H9 (cell line): ENCODE results near the gene RGS3. TPM values are rescaled to one million over a fixed set of nuclear protein-coding genes. Genes with fewer than 3 reads are reported as not detected.

Source experiments
- DNase-seq: peaks from one replicate; pipeline ENCODE4 v3.0.0-alpha.2; 2017
- H2AFZ ChIP-seq: one replicate; pipeline ENCODE4 v1.6.1; 2013; ENCODE audit warnings: mild to moderate bottlenecking, low read length, control low read depth, moderate library complexity
- H2AK5ac ChIP-seq: 2 replicates; pipeline ENCODE4 v1.6.1; 2013; ENCODE audit warnings: low read length, control low read depth, mixed read lengths; ENCODE audit not compliant: insufficient read length
- H2BK120ac ChIP-seq: one replicate; pipeline ENCODE4 v1.6.1; 2013; ENCODE audit warnings: low read depth, mild to moderate bottlenecking, low read length, control low read depth, inconsistent platforms; ENCODE audit not compliant: poor library complexity, severe bottlenecking
- H2BK12ac ChIP-seq: 2 replicates; pipeline ENCODE4 v1.6.1; 2013; ENCODE audit warnings: low read length, control low read depth, mixed read lengths, low read depth; ENCODE audit not compliant: insufficient read length
- H2BK15ac ChIP-seq: 2 replicates; pipeline ENCODE4 v1.6.1; 2013; ENCODE audit warnings: low read depth, low read length, control low read depth
- H2BK20ac ChIP-seq: one replicate; pipeline ENCODE4 v1.6.1; 2013; ENCODE audit warnings: low read depth, mild to moderate bottlenecking, low read length, control low read depth, inconsistent platforms; ENCODE audit not compliant: poor library complexity, severe bottlenecking
- H2BK5ac ChIP-seq: 2 replicates; pipeline ENCODE4 v1.6.1; 2013; ENCODE audit warnings: low read length, control low read depth, mixed read lengths; ENCODE audit not compliant: insufficient read length
- H3K14ac ChIP-seq: 2 replicates; pipeline ENCODE4 v1.6.1; 2013; ENCODE audit warnings: low read length, control low read depth; ENCODE audit not compliant: insufficient read depth
- H3K18ac ChIP-seq: 2 replicates; pipeline ENCODE4 v1.6.1; 2013; ENCODE audit warnings: low read depth, mild to moderate bottlenecking, mixed read lengths, low read length, control low read depth; ENCODE audit not compliant: insufficient read length
- H3K23ac ChIP-seq: 2 replicates; pipeline ENCODE4 v1.6.1; 2013; ENCODE audit warnings: low read length, control low read depth, mixed read lengths, low read depth; ENCODE audit not compliant: insufficient read length
- H3K23me2 ChIP-seq: 2 replicates; pipeline ENCODE4 v1.6.1; 2013; ENCODE audit warnings: low read depth, mild to moderate bottlenecking, mixed read lengths, low read length, control low read depth; ENCODE audit not compliant: insufficient read length, poor library complexity, severe bottlenecking
- H3K27ac ChIP-seq: 2 replicates; pipeline ENCODE4 v1.5.1; 2013; ENCODE audit warnings: low read length, control low read depth, mixed read lengths, low read depth; ENCODE audit not compliant: insufficient read length
- H3K27me3 ChIP-seq: 2 replicates; pipeline ENCODE4 v1.6.1; 2013; ENCODE audit warnings: low read length, control low read depth, inconsistent platforms; ENCODE audit not compliant: insufficient read depth
- H3K4ac ChIP-seq: 2 replicates; pipeline ENCODE4 v1.6.1; 2013; ENCODE audit warnings: low read depth, mild to moderate bottlenecking, control low read depth, inconsistent platforms, low read length, moderate library complexity
- H3K4me1 ChIP-seq: 2 replicates; pipeline ENCODE4 v1.6.1; 2013; ENCODE audit warnings: low read length, control low read depth, inconsistent platforms; ENCODE audit not compliant: insufficient read depth
- H3K4me2 ChIP-seq: 2 replicates; pipeline ENCODE4 v1.6.1; 2013; ENCODE audit warnings: low read length, control low read depth, mixed read lengths; ENCODE audit not compliant: insufficient read length, insufficient read depth
- H3K56ac ChIP-seq: 2 replicates; pipeline ENCODE4 v1.6.1; 2013; ENCODE audit warnings: low read depth, mild to moderate bottlenecking, mixed read lengths, low read length, control low read depth; ENCODE audit not compliant: insufficient read length
- H3K79me1 ChIP-seq: 2 replicates; pipeline ENCODE4 v1.6.1; 2013; ENCODE audit warnings: low read depth, mild to moderate bottlenecking, moderate library complexity, low read length, control low read depth, inconsistent platforms; ENCODE audit not compliant: insufficient read depth, poor library complexity, severe bottlenecking
- H3K79me2 ChIP-seq: 2 replicates; pipeline ENCODE4 v1.6.1; 2013; ENCODE audit warnings: low read length, control low read depth, inconsistent platforms; ENCODE audit not compliant: insufficient read depth
- H3K9ac ChIP-seq: 2 replicates; pipeline ENCODE4 v1.6.1; 2013; ENCODE audit warnings: low read length, control low read depth, mixed read lengths; ENCODE audit not compliant: insufficient read length; ENCODE audit errors: extremely low read depth
- H3K9me3 ChIP-seq: one replicate; pipeline ENCODE4 v1.6.1; 2013; ENCODE audit warnings: low read depth, low read length, inconsistent platforms; ENCODE audit not compliant: control insufficient read depth
- H3T11ph ChIP-seq: one replicate; pipeline ENCODE4 v1.6.1; 2013; ENCODE audit warnings: mild to moderate bottlenecking, low read length, control low read depth, inconsistent platforms
- H4K20me1 ChIP-seq: one replicate; pipeline ENCODE4 v1.6.1; 2013; ENCODE audit not compliant: control insufficient read depth, insufficient read length, insufficient read depth
- H4K5ac ChIP-seq: 2 replicates; pipeline ENCODE4 v1.6.1; 2013; ENCODE audit warnings: low read depth, mild to moderate bottlenecking, mixed read lengths, low read length, control low read depth; ENCODE audit not compliant: insufficient read length
- H4K8ac ChIP-seq: replicated peaks from 2 replicates; pipeline ENCODE4 v1.6.1; 2013; ENCODE audit warnings: low read length, control low read depth, mixed read lengths, low read depth; ENCODE audit not compliant: insufficient read length
- H4K91ac ChIP-seq: 2 replicates; pipeline ENCODE4 v1.6.1; 2013; ENCODE audit warnings: low read depth, mild to moderate bottlenecking, moderate library complexity, mixed read lengths, low read length, control low read depth; ENCODE audit not compliant: insufficient read length
- H3K27ac Mint-ChIP-seq, 3 experiments: 2 replicates in 2 of 3; 3 replicates in 1 of 3; pipeline ENCODE4 v1.8.0; 2020 to 2021; ENCODE audit warnings: mixed read lengths in 3 of 3, mild to moderate bottlenecking in 1 of 3, moderate library complexity in 1 of 3
- H3K27me3 Mint-ChIP-seq: 2 replicates; pipeline ENCODE4 v1.8.0; 2021; ENCODE audit warnings: low read depth, mild to moderate bottlenecking, moderate library complexity, mixed read lengths
- H3K36me3 Mint-ChIP-seq, 3 experiments: 2 replicates in 2 of 3; 3 replicates in 1 of 3; pipeline ENCODE4 v1.8.0; 2020 to 2021; ENCODE audit warnings: low read depth in 3 of 3, mixed read lengths in 3 of 3; ENCODE audit not compliant: insufficient read depth in 1 of 3
- H3K4me1 Mint-ChIP-seq, 2 experiments: 2 replicates each; pipeline ENCODE4 v1.8.0; 2020; ENCODE audit warnings: mixed read lengths in 2 of 2
- H3K4me3 Mint-ChIP-seq, 2 experiments: 2 replicates in 1 of 2; 3 replicates in 1 of 2; pipeline ENCODE4 v1.8.0; 2020 to 2021; ENCODE audit warnings: mild to moderate bottlenecking in 2 of 2, mixed read lengths in 2 of 2, moderate library complexity in 1 of 2
- H3K9me3 Mint-ChIP-seq, 2 experiments: 2 replicates in 1 of 2; 3 replicates in 1 of 2; pipeline ENCODE4 v1.8.0; 2020; ENCODE audit warnings: mild to moderate bottlenecking in 2 of 2, mixed read lengths in 2 of 2, moderate library complexity in 1 of 2
- CTCF ChIP-seq: fragments of 200-600 bp; sonication (generic); conservative IDR thresholded peaks from 3 replicates; pipeline ENCODE4 v1.8.0; 2021; ENCODE audit warnings: antibody characterized with exemption, mild to moderate bottlenecking
- WGBS: extraction: QIAGEN DNeasy Blood & Tissue Kit; methylation state at CpG from one replicate; pipeline ENCODE4 v1.1.7; 2013; ENCODE audit warnings: missing lambda C conversion rate, low lambda C conversion rate, mixed read lengths; ENCODE audit not compliant: insufficient read length; ENCODE audit errors: extremely low coverage; 5-methylcytosine and 5-hydroxymethylcytosine counted together
- total RNA-seq: library from RNA; stranded (reverse); gene quantifications from 2 replicates; pipeline ENCODE4 v1.2.1, GENCODE V29; 2021

RGS3 gene
- total RNA-seq, 1 experiment from 2014 or later = 13.9 TPM

DNA sequence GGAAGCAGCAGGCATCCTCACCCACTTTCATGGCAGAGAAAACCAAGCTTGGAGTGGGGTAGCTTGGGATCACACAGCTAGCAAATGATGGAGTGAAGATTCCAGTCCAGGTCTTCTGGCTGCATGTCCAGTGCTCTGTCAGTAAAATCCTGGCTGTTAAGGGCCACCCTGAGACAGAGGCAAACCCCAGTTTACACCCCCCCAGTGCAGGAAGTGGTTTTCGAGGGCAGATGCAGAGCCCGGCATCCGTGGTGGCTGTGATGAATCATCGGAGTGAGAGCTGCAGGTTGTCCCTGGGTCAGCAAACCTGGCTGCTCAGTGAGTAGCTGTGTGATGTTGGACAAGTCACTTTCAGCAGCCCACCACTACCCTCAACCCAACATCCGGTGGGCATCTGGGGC lies 115.4 kb downstream of the RGS3 start:
- Histone ChIP-seq H3K79me1 (no peaks in the 10 kb centered on the region), H2BK5ac (no peak overlapping the region), H2BK20ac (no peak overlapping the region), H4K91ac (no peak overlapping the region), H2BK12ac (no peak overlapping the region), H4K20me1 (no peaks in the 10 kb centered on the region), H3K4ac (no peak overlapping the region), H3K9me3 (no peaks in the 10 kb centered on the region), H3K9ac (no peak overlapping the region), H3K27ac (no peak overlapping the region), H2BK120ac (no peak overlapping the region), H3T11ph (no peak overlapping the region), H3K23ac (no peak overlapping the region), H2BK15ac (no peak overlapping the region), H2AK5ac (no peak overlapping the region), H4K5ac (no peak overlapping the region), H4K8ac (no peak overlapping the region), H3K4me1 (no peaks in the 10 kb centered on the region), H3K14ac (no peak overlapping the region), H3K4me2 (no peak overlapping the region), H3K56ac (no peak overlapping the region), H3K79me2 (no peaks in the 10 kb centered on the region), H2AFZ (no peak overlapping the region), H3K18ac (no peak overlapping the region), H3K27me3 (no peaks in the 10 kb centered on the region), H3K23me2 (no peaks in the 10 kb centered on the region)
- no peak overlapping the region for H3K27ac Mint-ChIP-seq
- no peaks in the 10 kb centered on the region for H3K27me3 Mint-ChIP-seq
- H3K9me3 Mint-ChIP-seq = no peaks in the 10 kb centered on the region
- DNase-seq = no peak
- no peak overlapping the region for H3K4me3 Mint-ChIP-seq
- no peak for TF ChIP-seq CTCF
- H3K4me1 Mint-ChIP-seq = peaks cover 21 to 22% of the 10 kb centered on the region in 2 experiments
- H3K36me3 Mint-ChIP-seq = peaks cover 0 to 5% (median 3%) of the 10 kb centered on the region in 3 experiments; a peak in 4 of 7 replicates
- WGBS = no CpG with 5 or more reads among the region's 5 CpGs
